ENCODE data around the gene IQSEC1. TPM values are rescaled to one million over a fixed set of nuclear protein-coding genes. Genes with fewer than 3 reads are reported as not detected.

IQSEC1 gene
- total and polyA plus RNA-seq, 10 of the 15 experiments (the other 5 are each of a cell fraction or from before 2014, with no cell fraction given) = 0.92 to 55.2 (median 8.5) TPM

DNA sequence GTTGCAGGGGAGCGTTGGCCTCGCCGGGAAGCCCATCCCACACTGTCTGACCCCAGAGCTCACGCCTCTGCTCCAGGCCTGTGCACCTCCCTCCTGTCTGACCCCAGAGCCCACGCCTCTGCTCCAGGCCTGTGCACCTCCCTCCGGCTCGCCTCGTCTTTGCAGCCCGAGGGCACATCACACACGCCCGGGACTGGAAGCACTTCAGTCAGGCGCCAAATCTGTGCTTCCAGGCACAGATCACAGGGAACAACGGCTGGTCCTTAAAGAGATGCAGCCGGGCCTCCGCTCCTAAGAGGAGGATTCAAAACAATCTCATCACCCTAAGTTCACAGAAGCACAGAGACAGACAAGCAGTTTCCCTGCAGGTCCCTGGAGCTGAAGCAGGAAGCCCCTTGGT is 128.8 kb downstream of the IQSEC1 start:
- intact Hi-C loops (cut with micrococcal nuclease; ENCODE audit: unreplicated experiment) = no loop called here
- H2AFZ ChIP-seq (ENCODE audit: control insufficient read depth, low read depth, low read length) = no peak overlapping the region
- CTCF ChIA-PET = interaction anchor here (0.6 kb wide), 1 partner anchor 50 kb away, joined by 3 read pairs; no protein-coding TSS in a partner anchor
- WGBS (ENCODE audit: insufficient coverage, insufficient replicate concordance, low lambda C conversion rate, missing lambda C conversion rate) = 96% methylated on average over 15 of the region's 15 CpGs
- H3K27me3 ChIP-seq (replicated peaks in 1 of 2; ENCODE audit: control insufficient read depth in 2 of 2, insufficient read depth in 2 of 2, low read length in 1 of 2) = no peaks in the 10 kb centered on the region
- no peak overlapping the region for H3K27ac ChIP-seq (ENCODE audit: control insufficient read depth, insufficient read depth)
- no peak for ATAC-seq
- no TSS peak for BruUV-seq (replicated peaks)
- H3K4me2 ChIP-seq (ENCODE audit: control insufficient read depth, insufficient read depth) = no peak overlapping the region
- FAIRE-seq = no peak
- no peaks in the 10 kb centered on the region for H3K9me3 ChIP-seq (replicated peaks; ENCODE audit: control insufficient read depth, insufficient read depth, low read length)
- POLR2A ChIA-PET = no interaction called here
- no peak overlapping the region for H3K4me3 ChIP-seq
- peaks cover 11 to 12% of the 10 kb centered on the region in 2 experiments for H3K36me3 ChIP-seq (ENCODE audit: control insufficient read depth in 2 of 2, insufficient read depth in 2 of 2, low read length in 1 of 2)
- RAD21 ChIA-PET (ENCODE audit: unreplicated experiment) = no interaction called here
- no peak for TF ChIP-seq CBFB (IDR thresholded peaks at IDR 0.05; ENCODE audit: low read depth)
- TF ChIP-seq, protein P1, sequence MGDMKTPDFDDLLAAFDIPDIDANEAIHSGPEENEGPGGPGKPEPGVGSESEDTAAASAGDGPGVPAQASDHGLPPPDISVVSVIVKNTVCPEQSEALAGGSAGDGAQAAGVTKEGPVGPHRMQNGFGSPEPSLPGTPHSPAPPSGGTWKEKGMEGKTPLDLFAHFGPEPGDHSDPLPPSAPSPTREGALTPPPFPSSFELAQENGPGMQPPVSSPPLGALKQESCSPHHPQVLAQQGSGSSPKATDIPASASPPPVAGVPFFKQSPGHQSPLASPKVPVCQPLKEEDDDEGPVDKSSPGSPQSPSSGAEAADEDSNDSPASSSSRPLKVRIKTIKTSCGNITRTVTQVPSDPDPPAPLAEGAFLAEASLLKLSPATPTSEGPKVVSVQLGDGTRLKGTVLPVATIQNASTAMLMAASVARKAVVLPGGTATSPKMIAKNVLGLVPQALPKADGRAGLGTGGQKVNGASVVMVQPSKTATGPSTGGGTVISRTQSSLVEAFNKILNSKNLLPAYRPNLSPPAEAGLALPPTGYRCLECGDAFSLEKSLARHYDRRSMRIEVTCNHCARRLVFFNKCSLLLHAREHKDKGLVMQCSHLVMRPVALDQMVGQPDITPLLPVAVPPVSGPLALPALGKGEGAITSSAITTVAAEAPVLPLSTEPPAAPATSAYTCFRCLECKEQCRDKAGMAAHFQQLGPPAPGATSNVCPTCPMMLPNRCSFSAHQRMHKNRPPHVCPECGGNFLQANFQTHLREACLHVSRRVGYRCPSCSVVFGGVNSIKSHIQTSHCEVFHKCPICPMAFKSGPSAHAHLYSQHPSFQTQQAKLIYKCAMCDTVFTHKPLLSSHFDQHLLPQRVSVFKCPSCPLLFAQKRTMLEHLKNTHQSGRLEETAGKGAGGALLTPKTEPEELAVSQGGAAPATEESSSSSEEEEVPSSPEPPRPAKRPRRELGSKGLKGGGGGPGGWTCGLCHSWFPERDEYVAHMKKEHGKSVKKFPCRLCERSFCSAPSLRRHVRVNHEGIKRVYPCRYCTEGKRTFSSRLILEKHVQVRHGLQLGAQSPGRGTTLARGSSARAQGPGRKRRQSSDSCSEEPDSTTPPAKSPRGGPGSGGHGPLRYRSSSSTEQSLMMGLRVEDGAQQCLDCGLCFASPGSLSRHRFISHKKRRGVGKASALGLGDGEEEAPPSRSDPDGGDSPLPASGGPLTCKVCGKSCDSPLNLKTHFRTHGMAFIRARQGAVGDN (IDR thresholded peaks at IDR 0.05) = no peak
- TF ChIP-seq PBX3 (IDR thresholded peaks at IDR 0.05; ENCODE audit: insufficient replicate concordance, low read depth, low read length) = no peak
- no peak for TF ChIP-seq JUND (IDR thresholded peaks at IDR 0.05; ENCODE audit: low read depth, low read length)
- TF ChIP-seq CEBPB (IDR thresholded peaks at IDR 0.05; ENCODE audit: borderline replicate concordance in 1 of 2, low read depth in 2 of 2, low read length in 2 of 2) = no peak
- TF ChIP-seq RCOR1 (conservative IDR thresholded peaks at IDR 0.05; ENCODE audit: low read depth, low read length) = no peak
- no peak for TF ChIP-seq RUNX3 (IDR thresholded peaks at IDR 0.05; ENCODE audit: low read length)
- TF ChIP-seq, protein P2, sequence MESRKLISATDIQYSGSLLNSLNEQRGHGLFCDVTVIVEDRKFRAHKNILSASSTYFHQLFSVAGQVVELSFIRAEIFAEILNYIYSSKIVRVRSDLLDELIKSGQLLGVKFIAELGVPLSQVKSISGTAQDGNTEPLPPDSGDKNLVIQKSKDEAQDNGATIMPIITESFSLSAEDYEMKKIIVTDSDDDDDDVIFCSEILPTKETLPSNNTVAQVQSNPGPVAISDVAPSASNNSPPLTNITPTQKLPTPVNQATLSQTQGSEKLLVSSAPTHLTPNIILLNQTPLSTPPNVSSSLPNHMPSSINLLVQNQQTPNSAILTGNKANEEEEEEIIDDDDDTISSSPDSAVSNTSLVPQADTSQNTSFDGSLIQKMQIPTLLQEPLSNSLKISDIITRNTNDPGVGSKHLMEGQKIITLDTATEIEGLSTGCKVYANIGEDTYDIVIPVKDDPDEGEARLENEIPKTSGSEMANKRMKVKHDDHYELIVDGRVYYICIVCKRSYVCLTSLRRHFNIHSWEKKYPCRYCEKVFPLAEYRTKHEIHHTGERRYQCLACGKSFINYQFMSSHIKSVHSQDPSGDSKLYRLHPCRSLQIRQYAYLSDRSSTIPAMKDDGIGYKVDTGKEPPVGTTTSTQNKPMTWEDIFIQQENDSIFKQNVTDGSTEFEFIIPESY (IDR thresholded peaks at IDR 0.05) = no peak
- no peak for TF ChIP-seq BHLHE40 (IDR thresholded peaks at IDR 0.05; ENCODE audit: borderline replicate concordance in 1 of 2, low read depth in 2 of 2, low read length in 1 of 2)
- no peak for TF ChIP-seq ZNF24 (IDR thresholded peaks at IDR 0.05)
- no peak for TF ChIP-seq YY1 (IDR thresholded peaks at IDR 0.05; ENCODE audit: low read depth, low read length)
- TF ChIP-seq CREB1 (IDR thresholded peaks at IDR 0.05; ENCODE audit: low read depth) = no peak
- no peak for TF ChIP-seq MYC (IDR thresholded peaks at IDR 0.05; ENCODE audit: insufficient read depth, insufficient read length, insufficient replicate concordance, low read length, severe bottlenecking)
- no peak for TF ChIP-seq TBL1XR1 (IDR thresholded peaks at IDR 0.05; ENCODE audit: low read depth, low read length)
- TF ChIP-seq PAX5 (IDR thresholded peaks at IDR 0.05; ENCODE audit: borderline replicate concordance, low read depth, low read length) = no peak
- TF ChIP-seq ZNF274 (IDR thresholded peaks at IDR 0.05; ENCODE audit: insufficient read depth, insufficient read length) = no peak
- TF ChIP-seq TCF7 (IDR thresholded peaks at IDR 0.05; ENCODE audit: borderline replicate concordance) = no peak
- TF ChIP-seq E2F4 (IDR thresholded peaks at IDR 0.05; ENCODE audit: low read depth, low read length) = no peak
- no peak for DNase-seq (ENCODE audit: low read depth, low spot score)
- no peak overlapping the region for H3K9ac ChIP-seq (ENCODE audit: control insufficient read depth, insufficient read depth, low read length)
- peaks cover 21% of the 10 kb centered on the region for H3K79me2 ChIP-seq (ENCODE audit: control insufficient read depth, insufficient read depth, low read length)
- peaks cover 7% of the 10 kb centered on the region for H4K20me1 ChIP-seq (ENCODE audit: control insufficient read depth, insufficient read depth)
- H3K4me1 ChIP-seq (ENCODE audit: control insufficient read depth, insufficient read depth, low read length) = peaks cover 6% of the 10 kb centered on the region
- SMC1A ChIA-PET (ENCODE audit: uncharacterized antibody, unreplicated experiment) = no interaction called here
- in situ Hi-C loops (cut with MboI) = no loop called here

Measured in GM12878 (cell line).